ENCODE data around the gene TMEM212. TPM values are rescaled to one million over a fixed set of nuclear protein-coding genes. Genes with fewer than 3 reads are reported as not detected.

Gene TMEM212
- total RNA-seq, 2 experiments from 2014 or later: not detected

DNA sequence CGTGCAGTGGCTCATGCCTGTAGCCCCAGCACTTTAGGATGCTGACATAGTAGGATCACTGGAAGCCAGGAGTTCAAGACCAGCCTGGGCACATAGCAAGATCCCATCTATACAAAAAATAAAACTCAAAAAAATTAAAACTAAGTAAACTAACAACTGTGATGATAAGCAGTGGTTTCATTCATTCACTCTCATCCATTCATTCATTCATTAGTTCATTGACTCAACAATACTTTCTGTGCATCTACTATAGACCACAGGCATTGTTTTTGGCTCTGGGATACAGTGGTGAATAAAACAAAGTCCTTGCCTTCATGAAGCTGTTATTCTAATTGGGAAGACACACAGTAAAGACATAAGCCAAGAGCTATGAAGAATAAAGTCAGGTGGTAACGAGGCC, 7.5 kb upstream of the TMEM212 start:
- ATAC-seq (ENCODE audit: poor library complexity) (no peak), DNase-seq (no peak)
- no peaks in the 10 kb centered on the region for H3K27me3 Mint-ChIP-seq
- no peak for TF ChIP-seq CTCF (IDR thresholded peaks at IDR 0.05)
- H3K4me3 Mint-ChIP-seq: no peak overlapping the region
- ChIA-PET POLR2A (no interaction called here), CTCF (no interaction called here)
- Histone ChIP-seq H3K36me3 (ENCODE audit: insufficient read depth, low read length) (no peaks in the 10 kb centered on the region), H3K4me1 (ENCODE audit: insufficient read depth, low read length) (no peaks in the 10 kb centered on the region), H3K27me3 (ENCODE audit: control insufficient read depth in 1 of 2, insufficient read depth in 2 of 2, low read length in 2 of 2) (peaks cover 0 to 4% of the 10 kb centered on the region in 2 experiments), H3K4me3 (ENCODE audit: low read length) (no peak overlapping the region), H3K27ac (ENCODE audit: low read depth in 1 of 2, low read length in 2 of 2) (no peak overlapping the region), H3K9me3 (ENCODE audit: control insufficient read depth in 1 of 2, insufficient read depth in 1 of 2, low read length in 2 of 2) (no peaks in the 10 kb centered on the region)
- H3K27ac Mint-ChIP-seq: no peak overlapping the region
- no peaks in the 10 kb centered on the region for H3K36me3 Mint-ChIP-seq (ENCODE audit: low read depth)
- intact Hi-C loops (cut with DNase I, micrococcal nuclease): no loop called here
- no peaks in the 10 kb centered on the region for H3K9me3 Mint-ChIP-seq
- no peaks in the 10 kb centered on the region for H3K4me1 Mint-ChIP-seq (ENCODE audit: low read depth)

DNA sequence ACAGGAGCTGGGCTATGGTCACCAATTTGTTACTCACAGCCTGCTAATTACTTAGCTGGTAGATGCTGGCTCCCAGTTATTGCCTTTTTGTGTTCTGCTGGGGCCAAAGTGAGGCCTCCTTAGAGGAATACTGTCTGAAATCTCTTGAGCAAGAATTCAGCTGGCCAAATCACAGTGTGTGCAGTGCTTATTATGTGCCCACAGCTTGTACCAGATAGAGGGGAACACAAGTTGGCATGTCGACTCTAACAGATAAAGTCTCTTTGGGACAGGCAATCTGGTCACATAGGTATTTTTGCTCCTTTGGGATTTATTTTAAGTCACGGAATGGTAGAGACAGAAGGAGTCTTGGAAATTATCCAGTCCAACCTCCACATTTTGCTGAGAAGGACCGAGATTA, 6.3 kb upstream of the TMEM212 start:
- Histone ChIP-seq H3K4me1 (ENCODE audit: insufficient read depth, low read length) (no peaks in the 10 kb centered on the region), H3K27me3 (ENCODE audit: control insufficient read depth in 1 of 2, insufficient read depth in 2 of 2, low read length in 2 of 2) (peaks cover 0 to 4% of the 10 kb centered on the region in 2 experiments), H3K9me3 (ENCODE audit: control insufficient read depth in 1 of 2, insufficient read depth in 1 of 2, low read length in 2 of 2) (no peaks in the 10 kb centered on the region), H3K36me3 (ENCODE audit: insufficient read depth, low read length) (no peaks in the 10 kb centered on the region), H3K4me3 (ENCODE audit: low read length) (no peak overlapping the region), H3K27ac (ENCODE audit: low read depth in 1 of 2, low read length in 2 of 2) (no peak overlapping the region)
- Mint-ChIP-seq H3K27me3 (no peaks in the 10 kb centered on the region), H3K9me3 (no peaks in the 10 kb centered on the region), H3K4me1 (ENCODE audit: low read depth) (no peaks in the 10 kb centered on the region), H3K27ac (no peak overlapping the region), H3K4me3 (no peak overlapping the region), H3K36me3 (ENCODE audit: low read depth) (no peaks in the 10 kb centered on the region)
- TF ChIP-seq CTCF (IDR thresholded peaks at IDR 0.05): no peak
- DNase-seq (no peak), ATAC-seq (ENCODE audit: poor library complexity) (no peak)
- intact Hi-C loops (cut with DNase I, micrococcal nuclease): no loop called here
- ChIA-PET POLR2A (no interaction called here), CTCF (no interaction called here)

DNA sequence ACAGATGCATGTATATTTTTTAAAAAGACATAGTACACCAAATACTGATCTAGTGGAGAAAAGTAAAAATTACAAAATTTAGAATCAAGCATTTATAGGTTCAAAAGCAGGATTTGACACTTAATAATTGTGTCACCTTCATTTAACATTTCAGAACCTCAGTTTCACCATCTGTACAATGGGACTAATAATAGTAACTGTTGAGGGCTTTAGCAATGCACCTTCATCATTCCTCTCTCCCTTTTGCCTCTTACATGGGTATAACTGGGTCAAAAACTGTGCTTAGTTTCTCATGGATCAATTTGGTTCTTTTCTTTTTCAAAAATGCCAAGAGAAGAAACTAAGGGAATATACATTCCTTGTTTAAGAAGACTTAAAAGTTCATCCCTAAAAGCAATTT, 5.5 kb upstream of the TMEM212 start:
- ATAC-seq (ENCODE audit: poor library complexity) (no peak), DNase-seq (no peak)
- H3K4me1 Mint-ChIP-seq (ENCODE audit: low read depth): no peaks in the 10 kb centered on the region
- Histone ChIP-seq H3K27me3 (ENCODE audit: control insufficient read depth in 1 of 2, insufficient read depth in 2 of 2, low read length in 2 of 2) (peaks cover 0 to 4% of the 10 kb centered on the region in 2 experiments), H3K4me3 (ENCODE audit: low read length) (no peak overlapping the region), H3K4me1 (ENCODE audit: insufficient read depth, low read length) (no peaks in the 10 kb centered on the region), H3K36me3 (ENCODE audit: insufficient read depth, low read length) (no peaks in the 10 kb centered on the region), H3K9me3 (ENCODE audit: control insufficient read depth in 1 of 2, insufficient read depth in 1 of 2, low read length in 2 of 2) (no peaks in the 10 kb centered on the region), H3K27ac (ENCODE audit: low read depth in 1 of 2, low read length in 2 of 2) (no peak overlapping the region)
- ChIA-PET CTCF (interaction anchor here (0.6 kb wide), 1 partner anchor 301 kb away, joined by 3 read pairs; no protein-coding TSS in a partner anchor), POLR2A (no interaction called here)
- intact Hi-C loops (cut with DNase I, micrococcal nuclease): no loop called here
- H3K27ac Mint-ChIP-seq: no peak overlapping the region
- no peak overlapping the region for H3K4me3 Mint-ChIP-seq
- H3K36me3 Mint-ChIP-seq (ENCODE audit: low read depth): no peaks in the 10 kb centered on the region
- no peaks in the 10 kb centered on the region for H3K9me3 Mint-ChIP-seq
- TF ChIP-seq CTCF (IDR thresholded peaks at IDR 0.05): no peak
- no peaks in the 10 kb centered on the region for H3K27me3 Mint-ChIP-seq

Measured in CD4-positive, alpha-beta T cell (primary cell).